Neural cell (in vitro differentiated cells): Measurements from ENCODE around the gene SLC22A14.

Source experiments
- CTCF ChIP-seq: fragments of 450-650 bp; IDR thresholded peaks from 2 replicates; pipeline ENCODE4 v1.5.1; 2014; ENCODE audit warnings: antibody characterized with exemption, mild to moderate bottlenecking, moderate library complexity; ENCODE audit not compliant: poor library complexity, severe bottlenecking
- EP300 ChIP-seq: fragments of 450-650 bp; conservative IDR thresholded peaks from 2 replicates; pipeline ENCODE4 v1.6.1; 2014; ENCODE audit warnings: antibody characterized with exemption, mild to moderate bottlenecking, moderate library complexity; ENCODE audit not compliant: poor library complexity, severe bottlenecking
- EZH2 ChIP-seq: fragments of 200-600, 300-800 bp; shearing (Covaris generic), sonication (generic); IDR thresholded peaks from 2 replicates; pipeline ENCODE4 v1.6.1; 2014; ENCODE audit warnings: antibody characterized with exemption, low read length, borderline replicate concordance, mild to moderate bottlenecking; ENCODE audit not compliant: insufficient read depth, poor library complexity, severe bottlenecking
- MXI1 ChIP-seq: fragments of 450-650 bp; conservative IDR thresholded peaks from 2 replicates; pipeline ENCODE4 v1.6.1; 2014; ENCODE audit warnings: antibody characterized with exemption, mild to moderate bottlenecking; ENCODE audit not compliant: poor library complexity, severe bottlenecking
- POLR2AphosphoS5 ChIP-seq: IDR thresholded peaks from 2 replicates; pipeline ENCODE4 v1.6.1; 2012
- RAD21 ChIP-seq: fragments of 450-650 bp; conservative IDR thresholded peaks from 2 replicates; pipeline ENCODE4 v1.6.1; 2014; ENCODE audit warnings: antibody characterized with exemption, mild to moderate bottlenecking, moderate library complexity
- TAF1 ChIP-seq: IDR thresholded peaks from 2 replicates; pipeline ENCODE4 v1.6.1; 2012; ENCODE audit warnings: low read depth

GRCh38 chr3:38361496-38361895, 79.4 kb downstream of the SLC22A14 start:
- TF ChIP-seq CTCF (no peak), EZH2 (no peak), POLR2AphosphoS5 (no peak), EP300 (no peak), MXI1 (no peak), TAF1 (no peak), RAD21 (no peak)
